Measurements from ENCODE around the gene NR2C1.

DNA sequence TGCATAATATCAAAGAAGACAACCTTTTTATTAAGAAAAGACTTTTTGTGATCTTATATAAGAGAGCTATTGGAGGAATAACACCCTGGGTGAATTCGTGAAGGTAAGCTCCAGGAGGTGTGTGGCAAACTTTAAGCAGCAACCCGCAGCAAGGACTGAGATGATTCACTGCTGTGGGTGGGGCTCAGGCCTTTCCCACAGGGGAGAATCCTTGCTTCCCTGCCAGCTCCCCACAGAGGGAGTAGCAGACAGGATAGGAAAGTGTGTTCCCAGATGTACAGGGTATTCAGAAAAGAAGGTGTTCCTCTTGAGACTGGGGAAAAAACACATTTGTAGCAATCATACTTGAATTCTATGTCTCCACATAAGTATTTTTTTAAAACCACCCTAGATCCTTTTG lies 79.1 kb downstream of the NR2C1 start:
- no peak for TF ChIP-seq ATF7 (IDR thresholded peaks at IDR 0.05; ENCODE audit: low read depth)
- TF ChIP-seq, protein P1, sequence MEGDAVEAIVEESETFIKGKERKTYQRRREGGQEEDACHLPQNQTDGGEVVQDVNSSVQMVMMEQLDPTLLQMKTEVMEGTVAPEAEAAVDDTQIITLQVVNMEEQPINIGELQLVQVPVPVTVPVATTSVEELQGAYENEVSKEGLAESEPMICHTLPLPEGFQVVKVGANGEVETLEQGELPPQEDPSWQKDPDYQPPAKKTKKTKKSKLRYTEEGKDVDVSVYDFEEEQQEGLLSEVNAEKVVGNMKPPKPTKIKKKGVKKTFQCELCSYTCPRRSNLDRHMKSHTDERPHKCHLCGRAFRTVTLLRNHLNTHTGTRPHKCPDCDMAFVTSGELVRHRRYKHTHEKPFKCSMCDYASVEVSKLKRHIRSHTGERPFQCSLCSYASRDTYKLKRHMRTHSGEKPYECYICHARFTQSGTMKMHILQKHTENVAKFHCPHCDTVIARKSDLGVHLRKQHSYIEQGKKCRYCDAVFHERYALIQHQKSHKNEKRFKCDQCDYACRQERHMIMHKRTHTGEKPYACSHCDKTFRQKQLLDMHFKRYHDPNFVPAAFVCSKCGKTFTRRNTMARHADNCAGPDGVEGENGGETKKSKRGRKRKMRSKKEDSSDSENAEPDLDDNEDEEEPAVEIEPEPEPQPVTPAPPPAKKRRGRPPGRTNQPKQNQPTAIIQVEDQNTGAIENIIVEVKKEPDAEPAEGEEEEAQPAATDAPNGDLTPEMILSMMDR (IDR thresholded peaks at IDR 0.05 in 2 of 3, conservative IDR thresholded peaks at IDR 0.05 in 1 of 3; ENCODE audit: control insufficient read depth in 2 of 3, extremely low read depth in 1 of 3, insufficient read depth in 1 of 3, low read depth in 3 of 3, low read length in 3 of 3): no peak
- no peak for TF ChIP-seq SUPT20H (IDR thresholded peaks at IDR 0.05; ENCODE audit: borderline replicate concordance, control insufficient read depth, low read depth, low read length)
- no peak for TF ChIP-seq DPF2 (IDR thresholded peaks at IDR 0.05)
- TF ChIP-seq, protein P2, sequence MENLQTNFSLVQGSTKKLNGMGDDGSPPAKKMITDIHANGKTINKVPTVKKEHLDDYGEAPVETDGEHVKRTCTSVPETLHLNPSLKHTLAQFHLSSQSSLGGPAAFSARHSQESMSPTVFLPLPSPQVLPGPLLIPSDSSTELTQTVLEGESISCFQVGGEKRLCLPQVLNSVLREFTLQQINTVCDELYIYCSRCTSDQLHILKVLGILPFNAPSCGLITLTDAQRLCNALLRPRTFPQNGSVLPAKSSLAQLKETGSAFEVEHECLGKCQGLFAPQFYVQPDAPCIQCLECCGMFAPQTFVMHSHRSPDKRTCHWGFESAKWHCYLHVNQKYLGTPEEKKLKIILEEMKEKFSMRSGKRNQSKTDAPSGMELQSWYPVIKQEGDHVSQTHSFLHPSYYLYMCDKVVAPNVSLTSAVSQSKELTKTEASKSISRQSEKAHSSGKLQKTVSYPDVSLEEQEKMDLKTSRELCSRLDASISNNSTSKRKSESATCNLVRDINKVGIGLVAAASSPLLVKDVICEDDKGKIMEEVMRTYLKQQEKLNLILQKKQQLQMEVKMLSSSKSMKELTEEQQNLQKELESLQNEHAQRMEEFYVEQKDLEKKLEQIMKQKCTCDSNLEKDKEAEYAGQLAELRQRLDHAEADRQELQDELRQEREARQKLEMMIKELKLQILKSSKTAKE (IDR thresholded peaks at IDR 0.05; ENCODE audit: low read depth, poor library complexity, severe bottlenecking): no peak
- TF ChIP-seq, protein P3, sequence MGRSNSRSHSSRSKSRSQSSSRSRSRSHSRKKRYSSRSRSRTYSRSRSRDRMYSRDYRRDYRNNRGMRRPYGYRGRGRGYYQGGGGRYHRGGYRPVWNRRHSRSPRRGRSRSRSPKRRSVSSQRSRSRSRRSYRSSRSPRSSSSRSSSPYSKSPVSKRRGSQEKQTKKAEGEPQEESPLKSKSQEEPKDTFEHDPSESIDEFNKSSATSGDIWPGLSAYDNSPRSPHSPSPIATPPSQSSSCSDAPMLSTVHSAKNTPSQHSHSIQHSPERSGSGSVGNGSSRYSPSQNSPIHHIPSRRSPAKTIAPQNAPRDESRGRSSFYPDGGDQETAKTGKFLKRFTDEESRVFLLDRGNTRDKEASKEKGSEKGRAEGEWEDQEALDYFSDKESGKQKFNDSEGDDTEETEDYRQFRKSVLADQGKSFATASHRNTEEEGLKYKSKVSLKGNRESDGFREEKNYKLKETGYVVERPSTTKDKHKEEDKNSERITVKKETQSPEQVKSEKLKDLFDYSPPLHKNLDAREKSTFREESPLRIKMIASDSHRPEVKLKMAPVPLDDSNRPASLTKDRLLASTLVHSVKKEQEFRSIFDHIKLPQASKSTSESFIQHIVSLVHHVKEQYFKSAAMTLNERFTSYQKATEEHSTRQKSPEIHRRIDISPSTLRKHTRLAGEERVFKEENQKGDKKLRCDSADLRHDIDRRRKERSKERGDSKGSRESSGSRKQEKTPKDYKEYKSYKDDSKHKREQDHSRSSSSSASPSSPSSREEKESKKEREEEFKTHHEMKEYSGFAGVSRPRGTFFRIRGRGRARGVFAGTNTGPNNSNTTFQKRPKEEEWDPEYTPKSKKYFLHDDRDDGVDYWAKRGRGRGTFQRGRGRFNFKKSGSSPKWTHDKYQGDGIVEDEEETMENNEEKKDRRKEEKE (IDR thresholded peaks at IDR 0.05): no peak
- TF ChIP-seq, protein P4, sequence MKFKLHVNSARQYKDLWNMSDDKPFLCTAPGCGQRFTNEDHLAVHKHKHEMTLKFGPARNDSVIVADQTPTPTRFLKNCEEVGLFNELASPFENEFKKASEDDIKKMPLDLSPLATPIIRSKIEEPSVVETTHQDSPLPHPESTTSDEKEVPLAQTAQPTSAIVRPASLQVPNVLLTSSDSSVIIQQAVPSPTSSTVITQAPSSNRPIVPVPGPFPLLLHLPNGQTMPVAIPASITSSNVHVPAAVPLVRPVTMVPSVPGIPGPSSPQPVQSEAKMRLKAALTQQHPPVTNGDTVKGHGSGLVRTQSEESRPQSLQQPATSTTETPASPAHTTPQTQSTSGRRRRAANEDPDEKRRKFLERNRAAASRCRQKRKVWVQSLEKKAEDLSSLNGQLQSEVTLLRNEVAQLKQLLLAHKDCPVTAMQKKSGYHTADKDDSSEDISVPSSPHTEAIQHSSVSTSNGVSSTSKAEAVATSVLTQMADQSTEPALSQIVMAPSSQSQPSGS (IDR thresholded peaks at IDR 0.05; ENCODE audit: low read length): no peak
- no peak for TF ChIP-seq NFIC (IDR thresholded peaks at IDR 0.05; ENCODE audit: low read depth, low read length)
- no peak for TF ChIP-seq ZNF384 (IDR thresholded peaks at IDR 0.05; ENCODE audit: borderline replicate concordance, low read depth, low read length)
- TF ChIP-seq POLR2A (IDR thresholded peaks at IDR 0.05; ENCODE audit: low read depth, low read length): no peak
- TF ChIP-seq FOS (IDR thresholded peaks at IDR 0.05; ENCODE audit: borderline replicate concordance, extremely low read depth, insufficient read length): no peak
- no peak for TF ChIP-seq EP300 (IDR thresholded peaks at IDR 0.05; ENCODE audit: borderline replicate concordance in 1 of 2, control insufficient read depth in 1 of 2, low read depth in 2 of 2, low read length in 2 of 2)
- no peak for TF ChIP-seq ZNF274 (IDR thresholded peaks at IDR 0.05; ENCODE audit: insufficient read depth, insufficient read length)

All from GM12878 (cell line).